ENCODE measurements around the gene AURKAIP1. TPM values are rescaled to one million over a fixed set of nuclear protein-coding genes. Genes with fewer than 3 reads are reported as not detected.
"Not testable (repeated sequence)": the region's sequence is repeated elsewhere in the genome, so short reads cannot be mapped to it uniquely, and the experiment has no call there.

The AURKAIP1 gene
- total RNA-seq, 1 experiment from 2014 or later = 823 TPM

- Histone ChIP-seq H3K9me2 (replicated peaks; ENCODE audit: low read length) (no peaks in the 10 kb centered on the region), H3K9me3 (ENCODE audit: low read length) (peaks cover 15% of the 10 kb centered on the region; the same call in 1 of the 2 replicates), H2AFZ (ENCODE audit: low read length) (no peak overlapping the region), H3K4me1 (ENCODE audit: insufficient read depth, low read length) (peaks cover 16% of the 10 kb centered on the region), H3F3A (ENCODE audit: low read length, unreplicated experiment) (no peaks in the 10 kb centered on the region), H3K27me3 (ENCODE audit: low read length) (no peaks in the 10 kb centered on the region), H3K36me3 (ENCODE audit: low read depth, low read length) (peaks cover 10% of the 10 kb centered on the region; the same call in 1 of the 2 replicates), H3K4me3 (ENCODE audit: low read length) (no peak overlapping the region), H3K4me2 (ENCODE audit: low read length) (no peak overlapping the region), H4K20me1 (ENCODE audit: low read length) (no peaks in the 10 kb centered on the region), H3K27ac (ENCODE audit: low read length) (no peak overlapping the region), H3K79me2 (ENCODE audit: low read length) (peaks cover 35% of the 10 kb centered on the region), H3K9ac (ENCODE audit: low read length) (no peak overlapping the region)
- intact Hi-C loops (cut with micrococcal nuclease) = no loop called here
- DNase-seq = no peak
- POLR2A ChIA-PET (ENCODE audit: unreplicated experiment) = no interaction called here
- BruUV-seq (replicated peaks) = no TSS peak
- TF ChIP-seq CTCF (conservative IDR thresholded peaks at IDR 0.05; ENCODE audit: low read depth, low read length) (no peak), EZH2phosphoT487 (IDR thresholded peaks at IDR 0.05; ENCODE audit: borderline replicate concordance, low read length) (no peak), EZH2 (IDR thresholded peaks at IDR 0.05; ENCODE audit: low read length, unreplicated experiment) (no peak)
- CTCF ChIA-PET = no interaction called here
- no peak for ATAC-seq
Measured at GRCh38 chr1:1370771-1371300, 4.2 kb downstream of the AURKAIP1 start.

GRCh38 chr1:1370094-1370493 lies 4.9 kb downstream of the AURKAIP1 start:
- POLR2A ChIA-PET (ENCODE audit: unreplicated experiment); H3K9me2 ChIP-seq (replicated peaks; ENCODE audit: low read length); BruUV-seq (replicated peaks); H4K20me1 ChIP-seq (ENCODE audit: low read length); H3K9ac ChIP-seq (ENCODE audit: low read length); H3F3A ChIP-seq (ENCODE audit: low read length, unreplicated experiment); H3K27ac ChIP-seq (ENCODE audit: low read length); DNase-seq; H3K4me2 ChIP-seq (ENCODE audit: low read length); H3K27me3 ChIP-seq (ENCODE audit: low read length); H2AFZ ChIP-seq (ENCODE audit: low read length); CTCF ChIA-PET; H3K4me3 ChIP-seq (ENCODE audit: low read length); intact Hi-C loops (cut with micrococcal nuclease); ATAC-seq: not testable (repeated sequence)
- Histone ChIP-seq H3K4me1 (ENCODE audit: insufficient read depth, low read length) (peaks cover 16% of the 10 kb centered on the region), H3K79me2 (ENCODE audit: low read length) (peaks cover 35% of the 10 kb centered on the region), H3K9me3 (ENCODE audit: low read length) (peaks cover 16% of the 10 kb centered on the region; the same call in 1 of the 2 replicates), H3K36me3 (ENCODE audit: low read depth, low read length) (peaks cover 10% of the 10 kb centered on the region; the same call in 1 of the 2 replicates)

- Histone ChIP-seq H3K27me3 (ENCODE audit: low read length) (no peaks in the 10 kb centered on the region), H2AFZ (ENCODE audit: low read length) (no peak overlapping the region), H3K4me1 (ENCODE audit: insufficient read depth, low read length) (peaks cover 9% of the 10 kb centered on the region; the same call in 1 of the 2 replicates), H3K9ac (ENCODE audit: low read length) (no peak overlapping the region), H3K79me2 (ENCODE audit: low read length) (peaks cover 8% of the 10 kb centered on the region), H3K9me2 (replicated peaks; ENCODE audit: low read length) (no peaks in the 10 kb centered on the region), H3F3A (ENCODE audit: low read length, unreplicated experiment) (no peaks in the 10 kb centered on the region), H3K4me3 (ENCODE audit: low read length) (no peak overlapping the region), H3K9me3 (ENCODE audit: low read length) (peaks cover 16% of the 10 kb centered on the region; the same call in 1 of the 2 replicates), H3K36me3 (ENCODE audit: low read depth, low read length) (no peaks in the 10 kb centered on the region), H3K4me2 (ENCODE audit: low read length) (no peak overlapping the region), H3K27ac (ENCODE audit: low read length) (no peak overlapping the region), H4K20me1 (ENCODE audit: low read length) (no peaks in the 10 kb centered on the region)
- CTCF ChIA-PET = no interaction called here
- POLR2A ChIA-PET (ENCODE audit: unreplicated experiment) = no interaction called here
- TF ChIP-seq EZH2phosphoT487 (IDR thresholded peaks at IDR 0.05; ENCODE audit: borderline replicate concordance, low read length) (no peak), EZH2 (IDR thresholded peaks at IDR 0.05; ENCODE audit: low read length, unreplicated experiment) (no peak), CTCF (conservative IDR thresholded peaks at IDR 0.05; ENCODE audit: low read depth, low read length) (no peak)
- ATAC-seq = no peak
- DNase-seq = no peak
- no TSS peak for BruUV-seq (replicated peaks)
- intact Hi-C loops (cut with micrococcal nuclease) = no loop called here
Measured at GRCh38 chr1:1367315-1367714, 7.7 kb downstream of the AURKAIP1 start.
